Activated T-cell treated with anti-CD3 and anti-CD28 coated beads, Interleukin-2, amount 50 U/mL, for 24 hours (primary cell): ENCODE data around the gene ILF3.

Experiments used
- DNase-seq: peaks from one replicate; pipeline ENCODE4 v3.0.0-alpha.2; 2020
- H3K27ac Mint-ChIP-seq: 2 replicates; pipeline ENCODE4 v1.8.0; 2020; ENCODE audit warnings: mild to moderate bottlenecking, mixed read lengths
- H3K27me3 Mint-ChIP-seq: 2 replicates; pipeline ENCODE4 v1.8.0; 2020; ENCODE audit warnings: mixed read lengths
- H3K36me3 Mint-ChIP-seq: 2 replicates; pipeline ENCODE4 v1.8.0; 2020; ENCODE audit warnings: low read depth, mixed read lengths
- H3K4me1 Mint-ChIP-seq: 2 replicates; pipeline ENCODE4 v1.8.0; 2020; ENCODE audit warnings: low read depth, mixed read lengths
- H3K4me3 Mint-ChIP-seq: 2 replicates; pipeline ENCODE4 v1.8.0; 2020; ENCODE audit warnings: mild to moderate bottlenecking, moderate library complexity, mixed read lengths
- H3K9me3 Mint-ChIP-seq: 2 replicates; pipeline ENCODE4 v1.8.0; 2020; ENCODE audit warnings: mixed read lengths

Gene ILF3

DNA sequence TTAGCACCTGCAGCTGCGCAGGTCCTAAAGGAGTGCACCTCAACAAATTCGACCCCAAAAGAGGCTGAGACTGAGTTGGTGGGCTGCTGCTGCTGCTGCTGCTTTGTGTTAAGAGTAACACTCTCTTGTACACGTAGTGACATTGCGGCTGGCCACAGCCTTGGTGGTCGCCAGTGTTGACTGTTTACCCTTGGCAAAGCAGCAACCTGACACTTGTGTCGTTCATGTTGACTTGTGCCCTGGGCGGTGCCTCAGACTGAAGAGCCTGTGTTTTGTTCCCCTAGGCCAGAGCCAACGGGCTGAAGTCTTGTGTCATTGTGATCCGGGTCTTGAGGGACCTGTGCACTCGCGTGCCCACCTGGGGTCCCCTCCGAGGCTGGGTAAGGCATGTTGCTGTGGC lies 24.7 kb downstream of the ILF3 start:
- peak overlapping the region; percentile 29 for H3K27ac Mint-ChIP-seq
- no peaks in the 10 kb centered on the region for H3K27me3 Mint-ChIP-seq
- no peaks in the 10 kb centered on the region for H3K9me3 Mint-ChIP-seq
- DNase-seq: no peak
- H3K4me3 Mint-ChIP-seq: no peak overlapping the region
- peaks cover 99% of the 10 kb centered on the region for H3K36me3 Mint-ChIP-seq
- H3K4me1 Mint-ChIP-seq: no peaks in the 10 kb centered on the region

- no peak for DNase-seq
- peaks cover 100% of the 10 kb centered on the region for H3K36me3 Mint-ChIP-seq
- no peaks in the 10 kb centered on the region for H3K4me1 Mint-ChIP-seq
Measured at GRCh38 chr19:10679743-10680142, 25.6 kb downstream of the ILF3 start.

GRCh38 chr19:10680545-10681135 lies 26.5 kb downstream of the ILF3 start:
- Mint-ChIP-seq H3K4me1 (no peaks in the 10 kb centered on the region), H3K9me3 (no peaks in the 10 kb centered on the region), H3K27me3 (no peaks in the 10 kb centered on the region), H3K4me3 (no peak overlapping the region), H3K27ac (no peak overlapping the region), H3K36me3 (peaks cover 100% of the 10 kb centered on the region)
- no peak for DNase-seq

More at GRCh38 chr19:10679743-10680142, 25.6 kb downstream of the ILF3 start:
- Mint-ChIP-seq H3K9me3 (no peaks in the 10 kb centered on the region), H3K27me3 (no peaks in the 10 kb centered on the region), H3K27ac (no peak overlapping the region), H3K4me3 (no peak overlapping the region)

- Mint-ChIP-seq H3K4me1 (no peaks in the 10 kb centered on the region), H3K27ac (peak overlapping the region; percentile 60), H3K4me3 (no peak overlapping the region), H3K9me3 (no peaks in the 10 kb centered on the region), H3K27me3 (no peaks in the 10 kb centered on the region), H3K36me3 (peaks cover 98% of the 10 kb centered on the region)
- no peak for DNase-seq
Measured at GRCh38 chr19:10681658-10682057, 27.5 kb downstream of the ILF3 start.

GRCh38 chr19:10682397-10683063 lies 28.4 kb downstream of the ILF3 start:
- no peaks in the 10 kb centered on the region for H3K27me3 Mint-ChIP-seq

GRCh38 chr19:10683064-10683426 lies 28.9 kb downstream of the ILF3 start:
- Mint-ChIP-seq H3K4me3 (no peak overlapping the region), H3K9me3 (no peaks in the 10 kb centered on the region), H3K27me3 (no peaks in the 10 kb centered on the region), H3K4me1 (no peaks in the 10 kb centered on the region), H3K27ac (no peak overlapping the region), H3K36me3 (peaks cover 98% of the 10 kb centered on the region)
- DNase-seq: no peak

More at GRCh38 chr19:10682397-10683063, 28.4 kb downstream of the ILF3 start:
- Mint-ChIP-seq H3K36me3 (peaks cover 98% of the 10 kb centered on the region), H3K4me1 (no peaks in the 10 kb centered on the region), H3K4me3 (no peak overlapping the region), H3K9me3 (no peaks in the 10 kb centered on the region), H3K27ac (no peak overlapping the region)
- DNase-seq: no peak

DNA sequence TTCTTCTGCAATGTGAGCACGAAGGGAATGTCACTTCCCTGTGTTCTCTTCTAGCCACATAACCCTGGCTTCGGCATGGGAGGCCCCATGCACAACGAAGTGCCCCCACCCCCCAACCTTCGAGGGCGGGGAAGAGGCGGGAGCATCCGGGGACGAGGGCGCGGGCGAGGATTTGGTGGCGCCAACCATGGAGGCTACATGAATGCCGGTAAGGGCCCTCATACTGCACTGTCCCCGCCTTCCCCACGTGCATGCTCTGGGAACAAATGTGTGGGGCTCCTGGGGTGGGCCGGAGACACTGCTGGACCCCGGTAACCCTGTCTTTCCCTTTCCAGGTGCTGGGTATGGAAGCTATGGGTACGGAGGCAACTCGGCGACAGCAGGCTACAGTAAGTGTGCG lies 29.4 kb downstream of the ILF3 start:
- DNase-seq: no peak
- H3K4me1 Mint-ChIP-seq: no peaks in the 10 kb centered on the region
- no peaks in the 10 kb centered on the region for H3K27me3 Mint-ChIP-seq
- H3K9me3 Mint-ChIP-seq: no peaks in the 10 kb centered on the region
- peaks cover 98% of the 10 kb centered on the region for H3K36me3 Mint-ChIP-seq
- no peak overlapping the region for H3K4me3 Mint-ChIP-seq
- no peak overlapping the region for H3K27ac Mint-ChIP-seq

DNA sequence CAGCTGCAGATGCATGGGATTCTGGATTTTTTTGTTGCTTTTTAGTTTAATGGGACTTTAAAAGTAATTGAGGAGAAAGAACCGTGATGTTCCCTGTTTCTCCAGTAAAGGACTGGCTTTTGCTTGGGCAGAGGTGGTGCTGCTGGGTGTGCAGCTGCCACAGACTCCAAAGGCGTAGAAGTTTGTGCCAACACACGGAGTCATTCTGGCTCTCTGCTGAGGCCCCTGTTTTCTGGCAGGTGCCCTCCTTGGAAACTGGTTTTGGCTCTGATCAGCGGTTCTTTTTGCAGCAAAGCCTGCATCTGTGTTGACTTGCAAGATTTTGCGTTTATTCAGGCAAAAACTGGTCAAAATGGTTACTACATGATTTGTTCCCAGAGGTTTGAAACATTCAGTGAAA lies 31.1 kb downstream of the ILF3 start:
- H3K4me1 Mint-ChIP-seq: no peaks in the 10 kb centered on the region
- no peaks in the 10 kb centered on the region for H3K27me3 Mint-ChIP-seq
- no peak overlapping the region for H3K4me3 Mint-ChIP-seq
- H3K9me3 Mint-ChIP-seq: no peaks in the 10 kb centered on the region
- DNase-seq: no peak
- peaks cover 98% of the 10 kb centered on the region for H3K36me3 Mint-ChIP-seq
- H3K27ac Mint-ChIP-seq: no peak overlapping the region

GRCh38 chr19:10686193-10686592 lies 32.0 kb downstream of the ILF3 start:
- Mint-ChIP-seq H3K27ac (peak overlapping the region; percentile 29), H3K36me3 (peaks cover 98% of the 10 kb centered on the region), H3K27me3 (no peaks in the 10 kb centered on the region), H3K9me3 (no peaks in the 10 kb centered on the region), H3K4me3 (no peak overlapping the region), H3K4me1 (no peaks in the 10 kb centered on the region)
- no peak for DNase-seq

DNA sequence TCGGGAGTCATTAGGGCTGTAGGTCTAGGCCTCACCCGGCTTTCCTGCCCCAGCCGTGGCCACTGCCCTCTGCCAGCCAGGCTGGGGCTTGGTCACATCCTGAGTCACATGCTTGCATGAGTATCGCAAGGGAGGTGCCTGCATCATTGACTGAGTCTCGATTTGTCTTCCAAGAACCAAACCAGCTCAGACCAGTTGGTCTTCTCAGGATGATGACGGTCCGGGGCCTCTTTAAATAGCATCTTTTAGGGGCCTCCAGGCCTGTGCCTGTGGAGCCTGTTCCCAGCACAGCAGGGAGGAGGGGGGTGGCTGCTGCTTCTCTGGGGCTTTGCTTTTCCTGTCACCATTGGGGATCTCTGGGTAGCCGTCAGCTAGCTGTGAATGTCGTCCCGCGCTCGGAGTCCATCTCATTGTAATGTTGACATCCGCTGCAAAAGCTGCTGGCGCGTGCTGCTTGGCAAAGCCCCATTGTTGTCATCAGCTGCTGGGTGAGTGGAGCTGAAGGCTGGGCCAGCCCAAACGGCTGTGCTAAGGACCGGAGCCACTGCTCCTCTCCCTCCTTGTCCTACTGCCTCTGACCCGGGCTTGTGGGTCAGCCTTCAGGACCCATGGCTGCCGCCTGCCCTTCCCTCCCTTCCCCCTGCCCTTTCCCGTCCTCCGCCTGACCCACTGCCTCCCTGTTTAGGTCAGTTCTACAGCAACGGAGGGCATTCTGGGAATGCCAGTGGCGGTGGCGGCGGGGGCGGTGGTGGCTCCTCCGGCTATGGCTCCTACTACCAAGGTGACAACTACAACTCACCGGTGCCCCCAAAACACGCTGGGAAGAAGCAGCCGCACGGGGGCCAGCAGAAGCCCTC lies 32.7 kb downstream of the ILF3 start:
- Mint-ChIP-seq H3K27me3 (no peaks in the 10 kb centered on the region), H3K36me3 (peaks cover 98% of the 10 kb centered on the region), H3K27ac (peak overlapping the region; percentile 71), H3K4me3 (no peak overlapping the region), H3K4me1 (no peaks in the 10 kb centered on the region), H3K9me3 (no peaks in the 10 kb centered on the region)
- DNase-seq: no peak

GRCh38 chr19:10687518-10688288 lies 33.6 kb downstream of the ILF3 start:
- no peaks in the 10 kb centered on the region for H3K27me3 Mint-ChIP-seq
- no peaks in the 10 kb centered on the region for H3K4me1 Mint-ChIP-seq
- H3K9me3 Mint-ChIP-seq: no peaks in the 10 kb centered on the region
- DNase-seq: no peak
- H3K36me3 Mint-ChIP-seq: peaks cover 98% of the 10 kb centered on the region
- no peak overlapping the region for H3K4me3 Mint-ChIP-seq
- peak overlapping the region; percentile 71 for H3K27ac Mint-ChIP-seq

- H3K27me3 Mint-ChIP-seq: no peaks in the 10 kb centered on the region
- H3K4me1 Mint-ChIP-seq: no peaks in the 10 kb centered on the region
- H3K27ac Mint-ChIP-seq: peak overlapping the region; percentile 51
- H3K36me3 Mint-ChIP-seq: peaks cover 89% of the 10 kb centered on the region
- no peak overlapping the region for H3K4me3 Mint-ChIP-seq
- no peaks in the 10 kb centered on the region for H3K9me3 Mint-ChIP-seq
- DNase-seq: no peak
Measured at GRCh38 chr19:10688545-10689280, 34.6 kb downstream of the ILF3 start.

GRCh38 chr19:10690341-10690781 lies 36.2 kb downstream of the ILF3 start:
- H3K4me1 Mint-ChIP-seq: peaks cover 9% of the 10 kb centered on the region
- H3K9me3 Mint-ChIP-seq: no peaks in the 10 kb centered on the region
- peaks cover 73% of the 10 kb centered on the region for H3K36me3 Mint-ChIP-seq
- H3K27me3 Mint-ChIP-seq: no peaks in the 10 kb centered on the region
- DNase-seq: no peak
- no peak overlapping the region for H3K4me3 Mint-ChIP-seq
- H3K27ac Mint-ChIP-seq: peak overlapping the region; percentile 44
